ENCODE results near the gene PROX1. TPM values are rescaled to one million over a fixed set of nuclear protein-coding genes. Genes with fewer than 3 reads are reported as not detected.

PROX1 gene
- total RNA-seq, 4 donors from 2014 or later: 0.68 to 2.8 (median 1.0) TPM

GRCh38 chr1:213986020-213986924 lies 1.5 kb upstream of the PROX1 start:
- TF ChIP-seq CTCF (IDR thresholded peaks at IDR 0.05; ENCODE audit: low read depth): no peak

- no peak for TF ChIP-seq CTCF (IDR thresholded peaks at IDR 0.05; ENCODE audit: low read depth)
Observed at GRCh38 chr1:213986925-213987250, 885 bp upstream of the PROX1 start.

GRCh38 chr1:213987422-213987926 lies 299 bp upstream of the PROX1 start:
- TF ChIP-seq CTCF (IDR thresholded peaks at IDR 0.05; ENCODE audit: low read depth): no peak

GRCh38 chr1:213988507-213989001 lies 781 bp downstream of the PROX1 start:
- TF ChIP-seq CTCF (IDR thresholded peaks at IDR 0.05; ENCODE audit: low read depth): no peak

- TF ChIP-seq CTCF (IDR thresholded peaks at IDR 0.05; ENCODE audit: low read depth): no peak
Observed at GRCh38 chr1:213989002-213989855, 1.5 kb downstream of the PROX1 start.

- TF ChIP-seq CTCF (IDR thresholded peaks at IDR 0.05; ENCODE audit: low read depth): no peak
Observed at GRCh38 chr1:213993929-213994328, 6.2 kb downstream of the PROX1 start.

GRCh38 chr1:213994888-213995287 lies 7.1 kb downstream of the PROX1 start:
- TF ChIP-seq CTCF (IDR thresholded peaks at IDR 0.05; ENCODE audit: low read depth): no peak

All from subcutaneous adipose tissue (tissue), 4 donors.